ENCODE data around the gene PTPRM.

PTPRM gene

DNA sequence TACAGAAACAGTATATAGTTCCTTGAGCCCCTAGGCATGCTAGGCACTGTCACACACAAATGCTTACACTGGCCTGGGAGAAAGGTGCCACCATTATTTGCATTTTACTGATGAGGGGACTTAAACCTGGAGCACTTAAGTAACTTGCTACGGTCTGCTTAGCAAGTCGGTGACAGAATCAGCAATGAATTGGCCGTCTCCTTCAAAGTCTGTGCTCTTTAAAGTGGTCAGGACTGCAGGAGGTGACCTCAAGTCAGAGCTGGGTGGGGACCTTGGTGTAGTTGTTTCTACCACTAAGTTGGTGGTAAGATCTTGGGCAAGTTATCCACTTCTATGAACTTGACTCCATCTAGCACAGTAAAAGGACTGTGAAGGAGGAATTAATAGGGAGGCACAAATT lies 34.8 kb downstream of the PTPRM start:
- DNase-seq = no peak

DNA sequence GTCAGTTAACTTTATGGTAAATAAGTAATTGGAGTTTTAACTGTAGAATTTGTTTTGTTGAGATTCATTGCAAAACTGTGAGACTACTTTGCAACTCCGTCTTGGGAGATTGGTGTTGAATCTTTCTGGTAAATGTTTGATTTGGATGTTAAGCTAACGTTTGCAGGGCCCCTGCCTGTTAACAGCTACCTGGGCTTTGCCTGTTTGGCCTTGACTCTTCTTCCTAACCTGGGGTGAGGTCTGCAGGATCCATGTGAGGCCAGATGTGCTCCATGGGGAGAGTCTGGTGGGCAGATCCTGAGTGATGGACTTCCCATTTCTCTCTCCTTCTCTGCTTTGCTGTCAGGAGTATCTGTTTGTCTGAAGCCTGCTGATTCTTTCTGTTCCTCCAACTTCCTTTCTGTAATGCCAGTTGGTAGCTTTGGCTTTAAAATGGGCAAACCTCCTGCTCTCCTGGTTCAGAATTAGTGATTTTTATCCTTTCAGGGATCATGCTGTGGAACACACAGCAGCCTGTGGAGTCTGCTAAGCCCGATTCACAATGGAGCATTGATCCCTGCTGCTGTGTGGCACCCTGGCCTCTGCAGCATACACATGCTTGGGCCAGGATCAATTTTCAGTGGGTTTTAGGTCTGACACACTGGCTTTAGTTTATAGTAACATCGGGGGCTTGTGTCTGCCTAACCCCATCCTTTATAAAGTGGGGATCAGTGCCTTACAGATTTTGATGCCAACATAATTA lies 36.3 kb downstream of the PTPRM start:
- DNase-seq = no peak

DNA sequence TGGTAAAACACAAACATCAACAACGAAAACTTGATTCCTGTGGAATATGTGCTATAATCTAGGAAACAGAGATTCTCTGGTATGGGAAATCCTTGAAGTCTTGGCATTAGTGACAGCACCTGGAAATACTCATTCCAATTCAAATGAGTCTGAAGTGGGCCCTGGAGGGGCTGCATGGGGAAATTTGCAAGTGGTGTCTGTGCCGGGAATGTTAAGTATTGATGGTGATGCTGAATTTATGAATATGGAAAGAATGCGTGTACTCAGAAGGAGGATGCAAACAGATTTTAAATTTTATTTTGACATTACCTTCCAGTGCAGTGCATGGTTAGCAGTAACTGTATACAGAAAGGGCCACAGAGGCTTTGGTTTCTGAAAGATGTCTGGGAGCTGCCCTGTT lies 37.2 kb downstream of the PTPRM start:
- DNase-seq = no peak

DNA sequence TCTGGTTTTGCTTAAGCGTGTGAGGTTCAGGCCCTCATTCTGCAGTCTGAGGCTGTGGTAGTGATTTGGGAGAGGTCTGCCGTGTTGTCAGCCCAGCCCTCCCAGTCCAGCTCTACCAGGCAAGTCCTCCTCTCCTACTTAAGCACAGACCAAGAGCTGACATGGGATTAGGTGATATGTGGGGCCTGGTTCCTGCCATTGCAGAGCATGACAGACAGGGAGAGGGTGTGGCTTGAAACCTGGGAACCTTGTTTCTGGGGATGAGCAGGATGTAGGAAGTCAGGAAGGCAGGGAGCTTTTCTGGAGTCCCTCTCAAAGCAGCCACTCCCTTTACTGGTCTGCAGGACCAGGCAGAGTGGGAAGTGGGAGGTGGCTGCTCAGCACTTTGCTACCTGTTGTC lies 38.6 kb downstream of the PTPRM start:
- no peak for DNase-seq

DNA sequence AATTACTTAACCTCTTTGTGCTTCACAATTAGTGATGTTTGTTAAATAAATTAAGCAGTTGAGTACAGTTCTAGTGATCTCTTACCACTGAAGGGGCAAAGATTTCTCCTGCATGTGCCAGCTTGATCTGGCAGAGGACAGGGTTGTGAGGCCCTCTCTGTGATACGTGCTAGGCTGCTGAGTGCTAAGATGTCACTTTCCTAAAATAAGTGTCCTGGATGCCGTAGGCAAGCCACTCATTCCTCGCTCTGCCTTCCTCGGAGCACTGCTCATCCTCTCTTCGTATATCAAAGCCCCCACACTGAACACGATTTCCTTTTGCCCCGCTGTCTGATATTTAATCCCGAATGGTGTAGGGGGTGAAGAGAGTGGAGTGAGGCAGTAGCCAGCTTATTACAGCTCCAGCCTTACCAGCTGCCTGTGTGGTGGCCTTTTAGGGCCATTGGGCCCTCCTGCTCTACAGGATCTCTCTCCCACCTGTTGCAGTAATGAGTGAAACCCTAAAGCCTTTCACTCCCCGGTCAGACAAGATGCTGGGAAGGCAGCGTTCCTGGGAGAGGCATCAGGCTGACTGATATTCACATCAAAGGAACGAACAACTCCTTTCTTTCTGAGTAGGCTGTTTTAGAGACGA lies 40.5 kb downstream of the PTPRM start:
- DNase-seq = no peak

DNA sequence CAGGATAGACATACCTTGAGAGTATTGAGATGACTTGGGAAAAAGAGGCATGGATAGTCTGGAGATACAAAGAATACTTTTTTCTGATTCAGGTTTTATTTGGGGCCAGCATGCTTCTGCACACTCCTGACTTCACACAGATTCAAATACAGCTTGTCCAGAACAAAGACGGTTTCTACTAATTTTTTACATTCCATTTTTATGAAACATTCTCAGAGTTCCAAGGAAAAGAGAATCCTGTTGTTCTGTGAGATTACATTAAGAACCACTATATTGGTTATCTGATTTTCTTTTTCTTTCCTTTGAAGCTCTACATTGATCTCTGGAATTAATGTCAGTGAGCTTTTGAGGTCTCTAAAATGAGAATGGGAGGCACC lies 41.0 kb downstream of the PTPRM start:
- no peak for DNase-seq

DNA sequence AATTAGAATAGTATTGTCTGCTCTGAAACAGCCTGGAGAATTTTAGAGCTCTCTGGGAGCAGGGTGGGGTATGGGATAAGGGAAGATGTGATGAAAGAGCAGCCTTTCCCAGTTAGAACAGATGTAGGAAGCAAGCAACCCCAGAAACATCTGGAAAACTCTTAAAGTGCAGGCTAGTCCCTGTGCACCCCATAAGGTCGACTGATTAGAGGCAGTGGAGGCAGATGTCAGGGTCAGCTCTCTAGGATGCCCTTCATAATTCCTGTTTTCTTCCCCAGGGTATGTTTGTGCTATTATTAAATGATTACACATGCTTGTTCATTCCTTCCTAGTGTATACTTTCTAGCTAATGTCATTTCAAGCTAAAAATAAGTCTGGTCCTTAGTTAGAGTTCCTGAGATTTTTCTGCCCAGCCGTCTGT lies 41.7 kb downstream of the PTPRM start:
- no peak for DNase-seq

DNA sequence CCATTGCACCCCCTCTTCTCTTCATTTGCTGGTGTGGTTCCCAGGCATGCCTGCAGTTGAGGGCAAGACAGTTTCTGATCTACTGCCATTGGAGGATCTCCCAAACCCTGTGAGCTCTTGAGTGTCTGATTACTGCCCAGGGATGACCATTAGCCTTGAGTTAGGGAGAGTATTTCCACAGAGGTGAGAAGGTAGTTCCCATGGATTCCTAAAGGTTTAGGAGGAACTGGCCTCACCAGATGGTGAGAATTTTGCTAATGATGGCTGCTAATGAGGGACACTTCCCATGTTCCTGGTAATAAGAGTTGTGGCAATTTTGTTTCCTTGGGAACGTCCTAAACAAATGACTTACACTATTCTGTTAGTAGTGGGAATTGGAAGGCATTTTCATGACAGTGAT lies 42.5 kb downstream of the PTPRM start:
- DNase-seq = no peak

DNA sequence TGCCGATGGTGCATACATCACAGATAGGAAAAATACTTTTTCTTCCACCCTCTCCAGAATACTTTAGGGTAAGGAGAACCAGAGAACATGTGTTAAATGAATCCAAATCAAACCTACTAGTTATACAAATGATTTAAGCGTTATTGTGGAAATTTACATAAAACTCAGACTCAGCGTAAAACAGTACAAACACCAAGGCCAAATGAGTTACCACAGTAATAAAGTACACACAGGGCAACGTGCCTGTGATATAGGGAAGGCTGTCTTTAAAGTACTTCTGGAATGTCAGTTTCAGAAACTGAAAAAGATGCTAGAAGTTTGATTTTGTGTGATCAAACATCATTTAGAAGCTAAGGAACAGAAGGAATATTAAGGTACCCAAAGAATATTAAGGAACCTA lies 46.9 kb downstream of the PTPRM start:
- no peak for DNase-seq

DNA sequence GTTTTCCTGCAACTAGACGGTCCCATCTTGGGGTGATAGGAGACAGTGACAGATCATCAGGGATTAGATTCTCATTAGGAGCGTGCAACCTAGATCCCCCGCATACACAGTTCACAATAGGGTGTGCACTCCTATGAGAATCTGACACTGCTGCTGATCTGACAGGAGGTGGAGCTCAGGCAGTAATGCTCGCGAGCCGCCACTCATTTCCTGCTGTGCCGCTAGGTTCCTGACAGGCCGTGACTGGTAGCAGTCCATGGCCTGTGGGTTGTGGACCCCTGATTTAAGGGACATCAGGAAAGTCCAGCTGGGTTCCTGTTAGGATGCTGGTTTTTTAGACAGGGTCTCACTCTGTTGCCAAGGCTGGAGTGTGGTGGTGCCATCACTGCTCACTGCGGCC lies 48.7 kb downstream of the PTPRM start:
- DNase-seq = no peak

DNA sequence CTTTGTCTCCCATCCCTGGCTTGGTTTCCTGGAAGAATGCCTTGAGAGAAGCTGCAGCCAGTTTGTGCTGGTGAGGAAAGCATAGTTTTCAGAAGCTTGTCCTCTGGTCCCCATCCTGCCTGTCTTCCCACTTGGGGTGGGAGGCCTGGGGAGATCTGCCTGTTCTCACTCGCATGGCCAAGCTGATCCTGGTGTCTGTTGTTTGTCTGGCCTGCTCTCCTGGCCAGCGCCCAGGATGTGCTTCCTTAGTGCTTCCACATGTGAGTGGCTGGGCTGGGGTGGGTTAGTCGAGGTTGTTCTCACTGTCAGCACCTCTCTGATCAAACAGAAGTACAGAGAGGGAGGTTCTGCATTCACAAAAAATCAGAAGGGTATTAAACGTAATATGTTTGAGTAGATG lies 49.5 kb downstream of the PTPRM start:
- DNase-seq = no peak

DNA sequence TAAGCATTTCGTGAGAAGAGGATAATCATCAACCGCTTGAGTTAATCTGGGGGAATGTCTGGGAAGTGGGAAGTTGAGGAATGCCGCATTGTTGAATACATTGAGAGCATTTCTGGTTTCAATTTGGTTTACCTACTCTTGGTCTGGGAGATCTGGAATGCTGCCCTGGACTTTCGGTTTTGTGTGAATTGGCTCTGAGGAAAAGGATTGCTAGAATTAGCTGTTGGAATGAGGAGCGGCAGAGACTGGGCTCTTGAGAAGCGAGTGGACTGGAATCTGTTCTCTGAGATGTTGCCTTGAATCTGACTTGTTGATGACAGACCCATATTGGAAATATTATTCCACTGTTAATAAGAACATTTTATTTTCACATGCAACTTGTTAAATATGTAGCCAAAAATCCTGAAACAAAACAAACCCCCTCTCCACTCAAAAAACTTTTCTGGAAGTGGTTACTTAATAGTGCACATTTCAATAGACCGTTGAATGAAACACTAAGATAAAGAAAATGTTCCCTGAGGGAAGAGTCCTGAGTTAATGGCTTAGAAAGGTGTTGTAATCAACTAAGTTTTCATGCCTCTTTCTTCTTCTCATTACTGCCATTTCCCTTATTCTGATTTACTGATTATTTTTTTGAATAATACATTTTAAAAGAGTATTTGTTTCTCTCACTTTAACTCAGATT lies 50.8 kb downstream of the PTPRM start:
- no peak for DNase-seq

DNA sequence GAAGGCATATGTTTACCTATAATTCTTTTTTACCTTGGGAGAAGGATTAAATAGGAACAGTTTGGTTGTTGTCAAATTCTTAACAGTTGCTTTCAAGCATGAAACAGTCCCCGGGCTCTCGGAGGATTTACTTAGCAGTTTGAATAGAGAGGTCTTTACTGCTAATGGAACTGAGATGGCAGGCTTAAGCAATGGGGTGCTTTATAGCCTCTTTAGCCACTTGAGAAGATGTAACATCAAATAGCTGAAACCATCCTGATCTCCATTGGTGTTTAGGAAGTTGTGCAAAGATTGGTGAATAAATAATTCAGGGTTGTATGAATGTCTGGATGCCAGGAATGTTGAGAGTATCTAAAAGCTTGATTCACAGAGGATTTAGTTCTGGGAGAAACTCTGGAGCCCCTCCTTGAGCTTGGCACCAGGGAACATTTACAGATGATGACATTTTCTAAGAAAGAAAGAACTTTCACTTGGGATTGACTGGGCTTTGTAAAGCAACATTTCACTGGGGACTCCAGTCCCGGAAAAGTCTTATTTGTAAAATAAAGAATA lies 51.9 kb downstream of the PTPRM start:
- DNase-seq = no peak

DNA sequence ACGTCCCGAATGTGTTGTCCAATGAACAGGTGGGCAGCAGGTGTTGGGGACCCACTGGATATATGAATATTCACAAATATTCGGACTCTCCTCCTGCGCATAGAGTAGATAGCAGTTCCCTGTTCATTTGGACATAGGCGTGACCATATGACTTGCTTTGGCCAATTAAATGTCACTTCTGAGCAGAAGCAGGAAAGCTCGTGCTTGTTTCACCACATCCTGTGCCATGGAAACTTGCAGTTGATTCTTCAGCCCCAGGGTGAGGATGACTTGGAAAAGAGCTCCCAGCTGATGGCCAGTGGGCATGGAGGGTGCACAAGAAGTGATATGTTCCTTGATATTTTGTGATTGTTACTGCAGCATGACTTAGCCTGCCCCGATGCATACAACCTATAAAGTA lies 52.6 kb downstream of the PTPRM start:
- no peak for DNase-seq

DNA sequence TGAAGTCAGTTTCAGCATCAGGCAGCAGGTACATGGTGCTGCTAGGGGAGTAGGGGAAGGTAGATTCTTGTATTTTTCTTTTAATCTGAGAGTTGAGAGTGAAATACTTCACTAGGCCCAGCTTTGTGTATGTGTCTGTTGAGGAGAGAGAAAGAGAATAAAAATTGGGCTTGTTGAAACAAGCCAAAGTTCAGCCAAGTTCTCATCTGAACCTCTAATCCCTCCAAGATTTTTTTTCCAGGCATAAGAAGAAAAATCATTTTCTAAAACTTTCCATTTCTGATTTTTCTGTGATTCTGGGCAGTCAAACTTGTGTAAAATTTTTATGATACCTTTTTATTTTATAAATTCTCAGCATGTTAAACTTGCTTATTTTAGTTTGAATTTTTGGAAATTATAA lies 55.6 kb downstream of the PTPRM start:
- no peak for DNase-seq

DNA sequence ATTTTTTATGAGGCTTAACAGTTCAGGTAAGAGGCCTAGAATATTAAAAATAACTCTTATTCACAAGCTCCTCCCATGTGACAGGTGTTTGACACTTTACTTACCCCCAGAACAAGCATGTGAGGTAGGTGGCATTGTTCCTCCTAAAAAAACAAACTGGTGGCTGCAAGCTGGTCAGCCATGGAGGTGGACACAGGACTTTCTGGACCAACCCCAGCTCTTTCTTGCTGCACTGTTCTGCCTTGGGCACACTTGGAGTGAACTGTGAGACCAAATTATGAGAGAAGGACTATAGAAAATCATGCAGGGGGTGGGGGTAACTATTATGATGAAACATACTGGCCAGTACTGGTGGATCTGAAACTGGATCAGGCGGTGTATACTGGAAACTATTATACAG lies 56.6 kb downstream of the PTPRM start:
- no peak for DNase-seq

DNA sequence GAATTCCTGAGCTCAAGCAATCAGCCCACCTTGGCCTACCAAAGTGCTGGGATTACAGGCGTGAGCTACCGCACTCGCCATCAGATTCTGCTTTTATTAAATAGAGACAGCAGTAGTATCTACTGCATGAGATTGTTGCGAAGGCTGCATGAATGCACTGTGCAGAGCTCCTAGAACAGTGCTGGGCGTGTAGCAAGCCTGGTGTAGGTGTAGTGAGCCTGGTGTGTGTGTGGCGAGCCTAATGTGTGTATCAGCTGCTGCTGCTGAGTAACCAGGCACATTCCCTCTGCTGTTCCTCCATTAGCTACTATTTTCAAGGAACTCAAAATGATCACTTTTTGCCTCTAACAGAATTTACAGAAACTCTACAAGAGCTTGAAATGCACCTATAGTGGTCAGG lies 57.6 kb downstream of the PTPRM start:
- DNase-seq = no peak

DNA sequence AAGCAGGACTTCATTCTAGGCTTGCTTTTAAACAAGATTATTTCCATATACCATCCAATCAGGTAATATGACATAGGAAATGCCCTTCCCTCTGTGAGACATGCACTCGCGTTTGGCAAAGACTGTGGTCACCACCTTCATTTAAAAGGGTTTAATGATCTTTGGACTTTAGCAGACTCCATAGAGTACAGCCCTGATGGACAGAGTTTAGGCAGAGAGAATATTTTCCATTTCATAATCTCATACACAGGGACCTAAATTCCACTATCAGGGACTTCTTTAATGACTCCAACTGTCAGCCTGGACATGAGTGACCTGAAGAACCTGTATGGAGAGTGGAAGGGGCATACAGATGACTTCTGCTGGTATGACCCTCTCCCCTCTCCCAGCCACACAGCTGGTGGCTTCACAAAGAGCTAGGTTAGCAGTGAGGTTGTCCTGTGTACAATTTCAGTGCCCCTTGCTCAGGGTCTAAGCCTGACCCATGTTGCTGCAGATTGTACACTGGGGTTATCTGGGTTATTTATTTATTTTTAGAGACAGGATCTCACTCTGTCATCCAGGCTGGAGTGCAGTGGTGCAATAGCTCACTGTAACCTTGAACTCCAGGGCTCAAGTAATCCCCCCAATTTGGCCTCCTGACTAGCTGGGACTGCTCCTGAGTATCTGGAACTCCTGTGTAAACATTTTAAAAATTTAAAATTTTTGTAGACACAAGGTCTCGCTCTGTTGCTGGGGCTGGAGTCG lies 59.2 kb downstream of the PTPRM start:
- DNase-seq = no peak

DNA sequence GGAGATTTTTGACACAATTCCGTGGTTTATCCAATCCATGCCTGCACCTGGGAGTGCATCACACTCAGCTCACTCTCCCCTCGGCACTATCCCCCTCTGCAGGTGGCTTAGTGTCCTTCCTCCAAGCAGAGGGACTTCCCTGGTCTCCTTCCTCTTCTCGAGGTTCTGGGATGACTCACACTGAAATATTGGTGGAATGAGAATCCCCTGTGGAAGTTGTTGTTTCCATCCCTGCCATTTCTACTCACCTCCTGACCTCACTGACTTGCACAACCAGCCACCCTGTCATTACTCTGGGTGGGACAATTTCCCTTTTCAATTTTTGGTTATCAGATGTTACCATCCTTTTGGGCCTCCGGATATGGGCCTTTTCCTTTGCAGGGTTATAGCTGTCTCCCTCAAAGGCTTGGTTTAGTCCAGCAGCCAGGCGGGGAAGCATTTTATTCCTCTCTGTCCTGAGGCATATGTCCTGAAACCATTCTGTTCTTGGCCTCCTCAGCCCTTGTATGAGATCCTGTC lies 59.9 kb downstream of the PTPRM start:
- DNase-seq = no peak

DNA sequence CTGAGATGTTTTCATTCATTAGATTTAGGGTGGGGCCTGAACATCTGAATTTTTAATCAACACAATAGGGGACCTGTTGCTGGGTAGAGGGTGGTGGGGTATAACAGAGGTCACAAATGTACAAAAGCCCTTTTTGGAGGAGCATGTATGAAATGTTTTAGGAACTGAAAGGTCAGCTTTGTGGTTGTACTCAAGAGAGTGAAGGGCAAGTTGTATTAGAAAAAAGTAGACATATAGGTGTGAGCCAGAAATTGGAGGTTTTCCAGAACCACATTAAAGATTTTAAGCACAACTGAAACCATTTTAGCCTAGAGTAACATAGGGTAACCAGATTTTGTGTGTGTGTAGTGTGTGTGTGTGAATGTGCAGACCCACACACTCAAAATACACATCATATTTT lies 62.3 kb downstream of the PTPRM start:
- no peak for DNase-seq

DNA sequence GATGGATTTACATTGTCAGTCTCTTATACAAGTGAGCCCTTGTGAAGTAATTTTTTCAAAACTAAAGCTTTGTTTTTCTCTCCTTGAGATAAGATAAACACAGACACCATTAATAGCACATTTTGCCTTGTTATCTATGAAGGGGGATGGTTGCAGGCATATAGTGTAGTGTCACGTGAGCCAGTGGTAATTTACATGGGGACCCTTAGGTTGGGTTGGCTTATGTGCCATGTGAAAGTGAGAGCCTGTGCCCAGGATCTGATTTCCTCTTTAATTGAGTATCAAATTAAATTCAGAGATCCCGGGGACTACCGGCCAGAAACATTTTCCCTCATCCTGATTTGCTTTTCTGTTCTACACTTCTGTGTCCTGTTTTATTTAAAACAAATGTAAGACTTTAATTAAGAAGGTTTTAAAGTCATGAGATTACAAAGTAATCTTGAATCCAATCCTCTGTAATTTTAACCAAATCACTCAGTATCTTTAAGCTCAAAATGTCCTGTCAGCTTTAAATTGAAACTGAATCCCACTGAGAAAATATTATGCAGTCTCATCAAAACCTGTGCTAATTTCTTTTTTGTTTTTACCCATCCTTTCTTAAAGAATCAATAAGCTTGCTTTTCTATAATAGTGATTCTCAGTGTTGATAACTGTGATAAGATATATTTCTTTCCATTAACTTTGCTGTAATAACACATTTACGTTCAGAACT lies 63.8 kb downstream of the PTPRM start:
- no peak for DNase-seq
